WERI-Rb-1 (cell line): ENCODE data around the gene ARHGAP23.

Experiments
- DNase-seq: peaks from one replicate; pipeline ENCODE4 v3.0.0-alpha.2; 2020
- H3K27ac ChIP-seq: fragments of 250-450 bp; sonication (Bioruptor Pico); 2 replicates; pipeline ENCODE4 v1.5.1; 2020; ENCODE audit warnings: mild to moderate bottlenecking, moderate library complexity
- H3K27me3 ChIP-seq: fragments of 250-450 bp; sonication (Bioruptor Pico); 2 replicates; pipeline ENCODE4 v1.5.1; 2021; ENCODE audit warnings: mild to moderate bottlenecking, low read depth, moderate library complexity; ENCODE audit not compliant: insufficient read depth, severe bottlenecking
- H3K36me3 ChIP-seq: fragments of 250-450 bp; sonication (Bioruptor Pico); 2 replicates; pipeline ENCODE4 v1.5.1; 2020; ENCODE audit warnings: mild to moderate bottlenecking, moderate library complexity
- H3K4me3 ChIP-seq: 2 replicates; pipeline ENCODE4 v1.5.1; 2011; ENCODE audit warnings: low read depth, mild to moderate bottlenecking, control low read depth, low read length
- H3K9me3 ChIP-seq: fragments of 250-450 bp; sonication (Bioruptor Pico); 2 replicates; pipeline ENCODE4 v1.5.1; 2021; ENCODE audit warnings: mild to moderate bottlenecking, moderate library complexity; ENCODE audit not compliant: severe bottlenecking
- CTCF ChIP-seq: IDR thresholded peaks from 2 replicates; pipeline ENCODE4 v1.5.1; 2011; ENCODE audit warnings: low read depth, mild to moderate bottlenecking, control low read depth, inconsistent platforms, low read length

ARHGAP23 gene

DNA sequence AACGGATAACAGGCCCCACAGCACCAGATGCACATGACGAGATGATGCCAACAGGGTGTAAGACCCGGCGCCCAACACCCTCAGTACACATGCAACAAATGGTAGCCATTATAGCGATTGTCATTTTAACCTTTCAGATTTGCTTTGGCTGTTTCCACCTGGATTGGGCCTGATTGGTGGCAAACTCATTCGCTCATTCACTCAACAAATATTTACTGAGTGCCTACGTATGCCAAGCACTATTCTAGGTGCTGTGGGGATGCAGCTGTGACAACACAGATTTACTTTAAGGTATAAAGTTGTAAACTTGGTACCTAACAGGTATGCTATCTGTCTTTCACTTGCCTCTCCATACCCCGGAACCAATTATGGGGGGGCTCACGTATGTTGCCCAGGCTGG is 110.6 kb downstream of the ARHGAP23 start:
- Histone ChIP-seq H3K27ac (no peak overlapping the region), H3K27me3 (no peaks in the 10 kb centered on the region), H3K36me3 (no peaks in the 10 kb centered on the region), H3K4me3 (no peak overlapping the region), H3K9me3 (no peaks in the 10 kb centered on the region)
- no peak for DNase-seq
- TF ChIP-seq CTCF, result no peak

- Histone ChIP-seq H3K27me3 (no peaks in the 10 kb centered on the region), H3K4me3 (no peak overlapping the region), H3K9me3 (no peaks in the 10 kb centered on the region), H3K27ac (no peak overlapping the region), H3K36me3 (no peaks in the 10 kb centered on the region)
- TF ChIP-seq CTCF, result no peak
- DNase-seq, result no peak
Observed at GRCh38 chr17:38539386-38539785, 111.1 kb downstream of the ARHGAP23 start.

GRCh38 chr17:38540514-38541045 is 112.3 kb downstream of the ARHGAP23 start:
- Histone ChIP-seq H3K9me3 (no peaks in the 10 kb centered on the region), H3K36me3 (no peaks in the 10 kb centered on the region), H3K4me3 (no peak overlapping the region), H3K27me3 (no peaks in the 10 kb centered on the region), H3K27ac (no peak overlapping the region)
- TF ChIP-seq CTCF, result no peak
- DNase-seq, result no peak

- no peaks in the 10 kb centered on the region for H3K27me3 ChIP-seq
- no peak for TF ChIP-seq CTCF
- DNase-seq, result no peak
- H3K4me3 ChIP-seq, result no peak overlapping the region
- no peak overlapping the region for H3K27ac ChIP-seq
- no peaks in the 10 kb centered on the region for H3K9me3 ChIP-seq
- H3K36me3 ChIP-seq, result no peaks in the 10 kb centered on the region
Observed at GRCh38 chr17:38541281-38541680, 113.0 kb downstream of the ARHGAP23 start.

- Histone ChIP-seq H3K36me3 (no peaks in the 10 kb centered on the region), H3K4me3 (no peak overlapping the region), H3K27ac (no peak overlapping the region), H3K27me3 (no peaks in the 10 kb centered on the region), H3K9me3 (no peaks in the 10 kb centered on the region)
- TF ChIP-seq CTCF, result no peak
- DNase-seq, result no peak
Observed at GRCh38 chr17:38542286-38542685, 114.0 kb downstream of the ARHGAP23 start.
